Right forelimb (tissue), 1 donor: Measurements from ENCODE around the gene TYK2.
"Not testable (repeated sequence)": the region's sequence is repeated elsewhere in the genome, so short reads cannot be mapped to it uniquely, and the experiment has no call there.

ENCODE experiments used
- DNase-seq: peaks from one replicate; pipeline ENCODE4 v3.0.0-alpha.2; 2018

Gene TYK2

DNA sequence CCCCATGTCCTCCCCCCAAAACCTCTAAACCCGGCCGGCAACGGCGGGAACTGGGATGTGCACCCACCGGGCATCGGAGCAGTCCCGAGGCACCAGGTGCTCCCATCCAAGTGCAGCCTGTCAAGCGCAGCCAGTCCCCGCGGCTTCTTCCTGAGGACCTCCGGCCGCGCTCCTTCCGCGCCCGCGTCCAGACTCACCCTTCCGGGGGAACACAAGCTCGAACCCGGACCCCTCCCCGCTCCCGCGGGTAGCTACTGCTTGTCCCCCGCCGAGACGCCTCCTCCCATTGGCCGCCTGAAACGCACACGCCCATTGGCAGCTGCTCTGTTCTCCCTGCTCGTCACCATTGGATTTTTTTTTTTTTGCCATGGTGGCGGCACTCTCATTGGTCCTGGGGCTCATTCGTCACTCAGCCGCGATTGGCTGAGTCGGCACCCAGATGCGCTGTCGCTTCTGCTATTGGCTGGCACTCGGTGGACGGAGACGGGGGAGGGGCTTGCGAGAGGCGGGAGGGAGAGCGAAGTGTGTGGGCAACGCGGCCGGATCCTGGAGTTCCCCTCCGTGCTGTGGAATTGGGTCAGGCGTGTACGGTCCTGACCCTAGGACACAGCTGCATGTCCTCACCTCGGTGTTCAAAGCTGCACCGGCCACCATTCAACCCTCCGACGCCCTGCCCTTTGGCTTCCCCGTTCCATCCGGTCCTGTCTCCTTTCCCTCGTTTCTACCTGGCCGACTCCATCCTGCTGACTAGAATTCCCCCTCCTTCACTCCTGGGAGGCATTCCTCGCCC, at the start of gene TYK2:
Gene TYK2, minus strand, starts transcription at position 260 of the 790 bp plus-strand sequence. CDS start 2,166 bp downstream, outside the sequence.
- peak; percentile 99 for DNase-seq

DNA sequence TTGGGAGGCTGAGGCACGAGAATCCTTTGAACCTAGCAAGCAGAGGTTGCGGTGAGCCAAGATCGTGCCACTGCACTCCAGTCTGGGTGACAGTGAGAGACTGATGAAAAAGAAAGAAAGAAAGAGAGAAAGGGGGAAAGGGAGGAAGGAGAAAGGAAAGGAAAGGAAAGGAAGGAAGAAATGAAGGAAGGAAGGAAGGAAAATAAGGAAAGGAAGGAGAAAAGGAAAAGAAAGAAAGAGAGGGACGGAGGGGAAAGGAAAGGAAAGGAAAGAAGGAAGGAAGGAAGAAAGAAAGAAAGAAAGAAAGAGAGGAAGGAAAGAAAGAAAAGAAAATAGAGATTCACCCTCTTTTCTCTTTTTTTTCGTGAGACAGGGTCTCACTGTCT, 48.6 kb upstream of the TYK2 start:
- no peak for DNase-seq

DNA sequence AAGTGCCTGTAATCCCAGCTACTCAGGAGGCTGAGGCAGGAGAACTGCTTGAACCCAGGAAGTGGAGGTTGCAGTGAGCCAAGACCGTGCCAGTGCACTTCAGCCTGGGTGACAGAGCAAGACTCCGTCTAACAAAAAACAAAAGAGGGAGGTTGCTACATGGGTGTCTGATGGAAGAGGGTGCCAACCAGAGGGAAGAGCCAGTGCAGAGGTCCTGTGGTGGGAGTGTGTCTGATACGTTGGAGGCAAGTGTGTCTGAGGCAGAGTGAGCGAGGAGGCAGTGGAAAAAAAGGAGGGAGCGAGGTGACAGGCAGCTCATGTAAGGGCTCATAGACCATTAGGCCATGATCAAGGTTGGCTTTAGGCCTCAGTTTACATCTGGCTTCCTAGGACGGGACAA, 46.8 kb upstream of the TYK2 start:
- no peak for DNase-seq

GRCh38 chr19:10424011-10424637, 43.8 kb upstream of the TYK2 start:
- peak; percentile 87 for DNase-seq

GRCh38 chr19:10422846-10423245, 42.5 kb upstream of the TYK2 start:
- DNase-seq: no peak

GRCh38 chr19:10422046-10422461, 41.7 kb upstream of the TYK2 start:
- DNase-seq: no peak

- no peak for DNase-seq
Observed at GRCh38 chr19:10421240-10422045, 41.1 kb upstream of the TYK2 start.

- DNase-seq: no peak
Observed at GRCh38 chr19:10420444-10421239, 40.3 kb upstream of the TYK2 start, which contains the start of gene PDE4A. TSS of gene PDE4A (plus strand) at chr19:10420538. CDS start at chr19:10420765, 227 bp downstream.

DNA sequence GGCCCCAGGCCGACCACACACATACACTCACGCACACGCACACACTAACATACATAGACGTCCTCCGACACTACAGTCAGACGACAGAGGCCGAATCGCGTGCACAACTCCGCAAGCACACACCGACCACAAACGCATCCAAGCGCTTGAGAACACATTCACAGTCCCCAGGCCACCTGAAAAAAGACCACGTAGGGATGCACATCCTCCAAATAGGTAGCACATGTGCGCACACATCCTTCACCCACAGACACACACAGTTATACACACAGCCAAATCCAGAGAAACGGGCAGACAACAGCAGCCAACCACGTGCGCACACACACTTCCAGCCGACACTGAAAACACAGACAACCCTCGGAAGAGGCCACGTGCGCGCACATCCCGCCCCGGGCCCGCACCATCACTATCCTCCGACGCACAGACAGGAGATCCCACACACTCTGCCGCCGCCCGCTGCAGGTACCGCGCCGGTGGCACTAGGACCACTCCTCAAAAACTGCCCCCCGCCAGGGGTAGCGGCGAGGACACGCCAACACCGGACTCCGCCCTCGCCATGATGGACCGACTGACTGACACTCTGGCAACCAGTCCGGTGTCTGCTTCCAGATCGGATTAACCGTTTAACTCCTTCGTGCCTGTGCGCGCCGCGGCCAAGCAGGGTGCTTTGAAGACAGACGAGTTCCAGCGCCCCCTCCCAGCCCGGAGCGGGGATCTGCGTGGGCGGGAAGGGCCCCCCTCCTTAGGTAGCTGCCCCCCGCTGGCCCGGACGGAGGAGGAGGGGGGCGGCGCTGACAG, 39.5 kb upstream of the TYK2 start:
- DNase-seq: no peak

GRCh38 chr19:10419200-10419645, 38.9 kb upstream of the TYK2 start:
- DNase-seq: no peak

- no peak for DNase-seq
Observed at GRCh38 chr19:10418485-10419199, 38.3 kb upstream of the TYK2 start.

DNA sequence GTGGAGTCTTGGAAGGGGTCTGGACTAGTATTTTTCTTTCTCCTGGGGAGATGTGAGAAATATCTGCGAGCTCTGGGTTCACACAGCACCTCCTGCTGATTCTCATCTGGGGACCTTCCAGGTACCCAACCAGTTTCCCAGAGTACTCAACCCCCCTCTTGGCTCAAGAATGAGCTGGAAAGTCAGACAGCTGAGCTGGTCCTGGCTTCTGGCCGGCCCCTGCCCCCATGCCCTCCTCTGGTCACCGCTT, 37.8 kb upstream of the TYK2 start:
- no peak for DNase-seq

- DNase-seq: no peak
Observed at GRCh38 chr19:10417541-10418234, 37.3 kb upstream of the TYK2 start.

DNA sequence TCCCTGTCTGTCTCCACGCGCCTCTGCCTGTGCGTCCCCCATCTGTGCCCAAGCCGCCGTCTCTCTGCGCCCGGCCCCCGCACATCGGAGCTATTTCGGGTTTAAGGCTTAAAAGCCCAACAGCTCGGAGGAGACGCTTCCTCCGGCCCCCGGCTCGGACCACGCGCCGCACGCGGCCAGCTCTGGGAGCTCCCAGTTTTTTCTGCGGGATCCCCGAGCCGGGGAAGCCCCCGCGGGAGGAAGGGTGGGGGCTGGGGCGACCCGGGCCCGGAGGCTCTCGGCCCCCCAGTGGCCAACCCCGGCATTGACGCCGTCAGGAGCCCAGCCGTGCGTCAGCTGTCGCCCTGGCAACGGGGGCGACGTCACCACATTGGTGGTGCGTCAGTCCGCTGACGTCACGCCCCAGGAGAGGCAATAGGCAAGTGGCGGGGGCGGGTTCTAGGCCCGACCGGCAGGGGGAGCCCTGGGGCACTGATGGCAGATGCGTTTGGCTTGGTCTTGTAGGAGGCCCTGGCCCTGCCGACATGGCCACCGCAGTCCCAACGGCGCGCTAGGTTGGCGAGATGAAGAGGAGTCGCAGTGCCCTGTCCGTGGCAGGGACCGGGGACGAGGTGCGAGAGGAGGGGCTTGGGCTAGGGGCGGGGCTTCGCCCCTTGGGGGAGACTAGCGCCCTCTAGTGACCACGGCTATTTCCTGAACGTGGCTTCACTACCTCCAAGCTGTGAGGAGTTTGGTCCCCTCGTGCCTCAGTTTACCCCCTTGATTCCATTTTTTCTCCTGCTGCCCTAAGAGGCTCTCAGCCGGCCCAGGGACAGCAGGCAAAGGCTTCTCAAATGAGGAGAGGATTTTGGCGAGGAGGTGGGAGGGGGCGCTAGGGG, 36.2 kb upstream of the TYK2 start:
- DNase-seq: peak; percentile 86

GRCh38 chr19:10416083-10416379, 35.7 kb upstream of the TYK2 start:
- DNase-seq: no peak

DNA sequence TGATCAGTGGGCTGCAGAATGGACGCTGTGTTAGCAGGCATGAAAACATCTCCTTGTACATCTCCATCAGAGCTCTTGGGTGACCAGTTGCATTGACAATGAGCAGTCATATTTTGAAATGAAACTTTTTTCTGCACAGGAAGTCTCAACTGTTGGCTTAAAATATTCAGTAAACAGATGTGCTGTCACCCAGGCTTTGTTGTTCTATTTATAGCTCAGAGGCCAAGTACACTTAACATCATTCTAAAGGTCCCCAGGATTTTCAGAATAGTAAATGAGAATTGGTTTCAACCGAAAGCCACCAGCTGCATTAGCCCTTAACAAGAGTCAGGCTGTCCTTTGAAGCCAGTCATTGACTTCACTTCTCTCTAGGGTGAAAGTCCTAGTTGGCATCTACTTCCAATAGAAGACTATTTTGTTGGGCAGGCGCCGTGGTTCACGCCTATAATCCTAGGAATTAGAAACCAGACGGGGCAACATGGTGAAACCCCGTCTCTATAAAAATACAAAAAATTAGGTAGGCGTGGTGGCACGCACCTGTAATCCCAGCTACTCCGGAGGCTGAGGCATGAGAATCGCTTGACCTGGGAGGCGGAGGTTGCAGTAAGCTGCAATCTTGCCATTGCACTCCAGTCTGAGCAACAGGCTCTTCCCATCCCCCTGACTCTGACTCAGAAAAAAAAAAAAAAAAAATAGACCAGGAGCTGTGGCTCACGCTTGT, 32.0 kb upstream of the TYK2 start:
- DNase-seq: no peak

DNA sequence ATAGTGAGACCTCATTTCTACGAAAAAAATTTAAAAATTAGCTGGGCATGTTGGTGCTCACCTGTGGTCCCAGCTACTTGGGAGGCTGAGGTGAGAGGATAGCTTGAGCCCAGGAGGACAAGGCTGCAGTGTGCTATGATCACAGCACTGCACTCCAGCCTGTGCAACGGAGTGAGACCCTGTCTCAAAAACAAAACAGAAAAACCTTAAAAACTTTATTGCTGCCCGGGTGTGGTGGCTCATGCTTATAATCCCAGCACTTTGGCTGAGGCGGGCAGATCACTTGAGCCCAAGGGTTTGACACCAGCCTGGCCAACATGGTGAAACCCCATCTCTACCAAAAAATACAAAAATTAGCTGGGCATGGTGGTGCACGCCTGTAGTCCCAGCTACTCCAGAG, 30.9 kb upstream of the TYK2 start:
- DNase-seq: not testable (repeated sequence)

DNA sequence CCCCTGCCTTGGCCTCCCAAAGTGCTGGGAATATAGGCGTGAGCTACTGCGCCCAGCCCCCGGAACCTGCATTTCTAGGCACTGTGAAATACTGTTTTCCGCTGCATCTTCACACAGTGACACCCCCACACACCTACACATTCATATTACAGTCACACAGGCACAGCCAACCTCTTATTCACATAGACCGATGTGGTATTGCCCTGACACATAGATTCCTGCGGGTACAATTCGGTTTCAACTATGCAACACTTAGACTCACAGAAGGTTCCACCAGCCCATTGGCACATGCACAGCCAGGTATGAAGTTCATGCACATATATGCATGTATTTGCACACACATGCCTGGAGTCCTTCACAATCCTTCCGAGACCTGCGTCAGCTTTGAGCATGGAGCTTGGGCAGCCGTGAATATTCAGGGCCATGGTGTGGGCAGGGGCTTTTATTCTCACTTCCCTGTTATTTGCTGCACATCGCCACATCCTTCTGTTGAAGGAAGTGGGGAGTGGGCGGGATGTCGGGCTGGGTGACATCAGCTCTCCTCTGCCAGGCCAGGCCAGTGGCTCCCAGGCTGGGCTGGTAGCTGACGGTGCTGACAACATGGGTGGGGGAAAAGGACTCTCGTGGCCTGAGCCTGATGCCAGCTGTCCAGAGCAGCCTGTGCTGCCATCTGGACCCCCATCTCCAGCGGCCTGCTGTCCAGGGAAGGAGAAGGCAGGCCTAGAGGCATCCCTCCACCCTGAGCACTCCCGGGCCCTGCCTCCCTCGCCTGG, 28.3 kb upstream of the TYK2 start:
- no peak for DNase-seq
